Activated naive CD8-positive, alpha-beta T cell treated with anti-CD3 and anti-CD28 coated beads for 36 hours (primary cell): ENCODE measurements around the gene INPP4A. TPM values are rescaled to one million over a fixed set of nuclear protein-coding genes. Genes with fewer than 3 reads are reported as not detected.
"Not testable (repeated sequence)": the region's sequence is repeated elsewhere in the genome, so short reads cannot be mapped to it uniquely, and the experiment has no call there.

Experiments
- DNase-seq: peaks from one replicate; pipeline ENCODE4 v3.0.0; 2021
- H3K27ac Mint-ChIP-seq: one replicate; pipeline ENCODE4 v1.8.0; 2022; ENCODE audit warnings: mild to moderate bottlenecking, moderate library complexity, mixed read lengths
- H3K27me3 Mint-ChIP-seq: one replicate; pipeline ENCODE4 v1.8.0; 2022; ENCODE audit warnings: mild to moderate bottlenecking, mixed read lengths
- H3K36me3 Mint-ChIP-seq: one replicate; pipeline ENCODE4 v1.8.0; 2021; ENCODE audit warnings: mild to moderate bottlenecking, mixed read lengths
- H3K4me1 Mint-ChIP-seq: one replicate; pipeline ENCODE4 v1.8.0; 2021; ENCODE audit warnings: mixed read lengths
- H3K4me3 Mint-ChIP-seq: one replicate; pipeline ENCODE4 v1.8.0; 2022; ENCODE audit warnings: mild to moderate bottlenecking, moderate library complexity, mixed read lengths
- H3K9me3 Mint-ChIP-seq: one replicate; pipeline ENCODE4 v1.8.0; 2022; ENCODE audit warnings: mixed read lengths
- total RNA-seq, 2 experiments: library from RNA; stranded (reverse); gene quantifications; one replicate each; pipeline ENCODE4 v1.2.3, GENCODE V29; 2021

Gene INPP4A
- total RNA-seq, 2 experiments from 2014 or later: 31.6 to 31.9 TPM

GRCh38 chr2:98580656-98581284 is 136.1 kb downstream of the INPP4A start:
- Mint-ChIP-seq H3K27ac (no peak overlapping the region), H3K27me3 (no peaks in the 10 kb centered on the region), H3K4me3 (no peak overlapping the region), H3K36me3 (peaks cover 5% of the 10 kb centered on the region), H3K9me3 (no peaks in the 10 kb centered on the region), H3K4me1 (no peaks in the 10 kb centered on the region)
- no peak for DNase-seq

- no peak for DNase-seq
- Mint-ChIP-seq H3K4me1 (no peaks in the 10 kb centered on the region), H3K27ac (no peak overlapping the region), H3K36me3 (peaks cover 5% of the 10 kb centered on the region), H3K27me3 (no peaks in the 10 kb centered on the region), H3K9me3 (no peaks in the 10 kb centered on the region), H3K4me3 (no peak overlapping the region)
Measured at GRCh38 chr2:98582523-98582922, 137.9 kb downstream of the INPP4A start.

GRCh38 chr2:98583276-98583675 is 138.6 kb downstream of the INPP4A start:
- no peak for DNase-seq
- no peak overlapping the region for H3K4me3 Mint-ChIP-seq
- no peaks in the 10 kb centered on the region for H3K4me1 Mint-ChIP-seq
- H3K36me3 Mint-ChIP-seq: peaks cover 1% of the 10 kb centered on the region
- no peak overlapping the region for H3K27ac Mint-ChIP-seq
- H3K9me3 Mint-ChIP-seq: no peaks in the 10 kb centered on the region
- H3K27me3 Mint-ChIP-seq: no peaks in the 10 kb centered on the region

- Mint-ChIP-seq H3K4me1 (no peaks in the 10 kb centered on the region), H3K36me3 (peaks cover 1% of the 10 kb centered on the region)
Measured at GRCh38 chr2:98583816-98584618, 139.4 kb downstream of the INPP4A start.

GRCh38 chr2:98585386-98585785 is 140.7 kb downstream of the INPP4A start:
- H3K27ac Mint-ChIP-seq: no peak overlapping the region
- DNase-seq: no peak
- H3K4me1 Mint-ChIP-seq: no peaks in the 10 kb centered on the region
- no peaks in the 10 kb centered on the region for H3K9me3 Mint-ChIP-seq
- no peaks in the 10 kb centered on the region for H3K27me3 Mint-ChIP-seq
- no peak overlapping the region for H3K4me3 Mint-ChIP-seq
- H3K36me3 Mint-ChIP-seq: peaks cover 2% of the 10 kb centered on the region

More at GRCh38 chr2:98583816-98584618, 139.4 kb downstream of the INPP4A start:
- no peaks in the 10 kb centered on the region for H3K27me3 Mint-ChIP-seq
- no peak for DNase-seq
- H3K27ac Mint-ChIP-seq: no peak overlapping the region
- no peaks in the 10 kb centered on the region for H3K9me3 Mint-ChIP-seq
- H3K4me3 Mint-ChIP-seq: no peak overlapping the region

GRCh38 chr2:98586551-98587140 is 142.0 kb downstream of the INPP4A start:
- H3K9me3 Mint-ChIP-seq: no peaks in the 10 kb centered on the region
- DNase-seq: no peak
- H3K4me3 Mint-ChIP-seq: no peak overlapping the region
- H3K27ac Mint-ChIP-seq: no peak overlapping the region
- H3K27me3 Mint-ChIP-seq: no peaks in the 10 kb centered on the region
- H3K36me3 Mint-ChIP-seq: peaks cover 4% of the 10 kb centered on the region
- H3K4me1 Mint-ChIP-seq: peaks cover 2% of the 10 kb centered on the region

- no peak for DNase-seq
- H3K27me3 Mint-ChIP-seq: no peaks in the 10 kb centered on the region
- H3K4me3 Mint-ChIP-seq: no peak overlapping the region
- H3K9me3 Mint-ChIP-seq: peaks cover 4% of the 10 kb centered on the region
- peaks cover 2% of the 10 kb centered on the region for H3K4me1 Mint-ChIP-seq
- H3K27ac Mint-ChIP-seq: peak overlapping the region; percentile 40
- H3K36me3 Mint-ChIP-seq: peaks cover 21% of the 10 kb centered on the region
Measured at GRCh38 chr2:98588880-98589431, 144.3 kb downstream of the INPP4A start.

GRCh38 chr2:98589489-98589888 is 144.8 kb downstream of the INPP4A start:
- peaks cover 26% of the 10 kb centered on the region for H3K36me3 Mint-ChIP-seq
- H3K9me3 Mint-ChIP-seq: peaks cover 5% of the 10 kb centered on the region
- DNase-seq: no peak
- no peaks in the 10 kb centered on the region for H3K27me3 Mint-ChIP-seq
- H3K4me3 Mint-ChIP-seq: no peak overlapping the region
- H3K27ac Mint-ChIP-seq: no peak overlapping the region
- peaks cover 2% of the 10 kb centered on the region for H3K4me1 Mint-ChIP-seq

- Mint-ChIP-seq H3K4me3 (no peak overlapping the region), H3K4me1 (peaks cover 4% of the 10 kb centered on the region), H3K9me3 (peaks cover 7% of the 10 kb centered on the region), H3K27me3 (no peaks in the 10 kb centered on the region), H3K27ac (no peak overlapping the region), H3K36me3 (peaks cover 42% of the 10 kb centered on the region)
- DNase-seq: no peak
Measured at GRCh38 chr2:98592565-98592964, 147.9 kb downstream of the INPP4A start.

- peaks cover 52% of the 10 kb centered on the region for H3K36me3 Mint-ChIP-seq
- H3K27me3 Mint-ChIP-seq, H3K4me1 Mint-ChIP-seq, H3K4me3 Mint-ChIP-seq, H3K27ac Mint-ChIP-seq, DNase-seq, H3K9me3 Mint-ChIP-seq: not testable (repeated sequence)
Measured at GRCh38 chr2:98594665-98595064, 150.0 kb downstream of the INPP4A start.

- Mint-ChIP-seq H3K4me1 (peaks cover 8% of the 10 kb centered on the region), H3K27me3 (no peaks in the 10 kb centered on the region), H3K27ac (peak overlapping the region; percentile 32), H3K36me3 (peaks cover 37% of the 10 kb centered on the region), H3K9me3 (peaks cover 3% of the 10 kb centered on the region), H3K4me3 (no peak overlapping the region)
- no peak for DNase-seq
Measured at GRCh38 chr2:98598781-98599428, 154.2 kb downstream of the INPP4A start.

- Mint-ChIP-seq H3K4me1 (peaks cover 28% of the 10 kb centered on the region), H3K9me3 (no peaks in the 10 kb centered on the region), H3K27me3 (no peaks in the 10 kb centered on the region), H3K4me3 (no peak overlapping the region), H3K27ac (peak overlapping the region; percentile 34), H3K36me3 (peaks cover 24% of the 10 kb centered on the region)
- no peak for DNase-seq
Measured at GRCh38 chr2:98601532-98602132, 157.0 kb downstream of the INPP4A start.

GRCh38 chr2:98604547-98604946 is 159.9 kb downstream of the INPP4A start:
- Mint-ChIP-seq H3K27ac (peak overlapping the region; percentile 64), H3K4me1 (peaks cover 31% of the 10 kb centered on the region), H3K4me3 (no peak overlapping the region), H3K9me3 (no peaks in the 10 kb centered on the region), H3K36me3 (peaks cover 16% of the 10 kb centered on the region), H3K27me3 (no peaks in the 10 kb centered on the region)
- no peak for DNase-seq

GRCh38 chr2:98605076-98605475 is 160.4 kb downstream of the INPP4A start:
- no peaks in the 10 kb centered on the region for H3K9me3 Mint-ChIP-seq
- H3K4me3 Mint-ChIP-seq: no peak overlapping the region

More at GRCh38 chr2:98605076-98605475, 160.4 kb downstream of the INPP4A start:
- Mint-ChIP-seq H3K27me3 (no peaks in the 10 kb centered on the region), H3K27ac (peak overlapping the region; percentile 64), H3K36me3 (peaks cover 18% of the 10 kb centered on the region), H3K4me1 (peaks cover 34% of the 10 kb centered on the region)
- DNase-seq: no peak
